MM.1S (cell line): Measurements from ENCODE around the gene LDOC1.
"Not testable (repeated sequence)": the region's sequence is repeated elsewhere in the genome, so short reads cannot be mapped to it uniquely, and the experiment has no call there.

Source experiments
- DNase-seq: peaks from one replicate; pipeline ENCODE4 v3.0.0-alpha.2; 2015
- H2AFZ ChIP-seq: fragments of 300-600 bp; sonication (generic); 2 replicates; pipeline ENCODE4 v1.6.0; 2016; ENCODE audit warnings: antibody characterized with exemption, low read length
- H3F3A ChIP-seq: fragments of 300-600 bp; sonication (generic); 2 replicates; pipeline ENCODE4 v1.6.1; 2016; ENCODE audit warnings: mild to moderate bottlenecking, antibody characterized with exemption, low read length, moderate library complexity, mixed read lengths; ENCODE audit not compliant: insufficient read depth
- H3K27ac ChIP-seq: fragments of 300-600 bp; sonication (generic); 2 replicates; pipeline ENCODE4 v1.5.1; 2016; ENCODE audit warnings: mild to moderate bottlenecking, low read length
- H3K27me3 ChIP-seq: fragments of 300-600 bp; sonication (generic); replicated peaks from 2 replicates; pipeline ENCODE4 v1.6.0; 2016; ENCODE audit warnings: low read length; ENCODE audit not compliant: insufficient read depth
- H3K36me3 ChIP-seq: fragments of 300-600 bp; sonication (generic); replicated peaks from 2 replicates; pipeline ENCODE4 v1.6.1; 2016; ENCODE audit warnings: mild to moderate bottlenecking, low read length, mixed read lengths; ENCODE audit not compliant: insufficient read depth
- H3K4me1 ChIP-seq: fragments of 300-600 bp; sonication (generic); 2 replicates; pipeline ENCODE4 v1.6.1; 2016; ENCODE audit warnings: low read length, mixed read lengths
- H3K4me2 ChIP-seq: fragments of 300-600 bp; sonication (generic); 2 replicates; pipeline ENCODE4 v1.6.0; 2016; ENCODE audit warnings: low read depth, low read length
- H3K4me3 ChIP-seq: fragments of 300-600 bp; sonication (generic); 2 replicates; pipeline ENCODE4 v1.5.1; 2016; ENCODE audit warnings: low read length, mixed read lengths
- H3K79me2 ChIP-seq: fragments of 300-600 bp; sonication (generic); 2 replicates; pipeline ENCODE4 v1.6.1; 2016; ENCODE audit warnings: mixed run types, low read length, mixed read lengths
- H3K9ac ChIP-seq: fragments of 300-600 bp; sonication (generic); 2 replicates; pipeline ENCODE4 v1.6.1; 2016; ENCODE audit warnings: low read length, mixed read lengths
- H3K9me2 ChIP-seq: fragments of 300-600 bp; sonication (generic); replicated peaks from 2 replicates; pipeline ENCODE4 v1.6.1; 2016; ENCODE audit warnings: mild to moderate bottlenecking, low read length, mixed read lengths; ENCODE audit not compliant: insufficient read depth
- H3K9me3 ChIP-seq: fragments of 300-600 bp; sonication (generic); replicated peaks from 2 replicates; pipeline ENCODE4 v1.6.1; 2016; ENCODE audit warnings: mild to moderate bottlenecking, low read length, mixed read lengths; ENCODE audit not compliant: insufficient read depth
- H4K20me1 ChIP-seq: fragments of 300-600 bp; sonication (generic); 2 replicates; pipeline ENCODE4 v1.6.1; 2016; ENCODE audit warnings: mild to moderate bottlenecking, low read length, moderate library complexity, mixed read lengths; ENCODE audit not compliant: insufficient read depth
- CTCF ChIP-seq: fragments of 300-600 bp; sonication (generic); IDR thresholded peaks from 2 replicates; pipeline ENCODE4 v1.5.1; 2016; ENCODE audit warnings: antibody characterized with exemption, low read length, mixed read lengths
- EZH2 ChIP-seq: fragments of 300-600 bp; sonication (generic); optimal IDR thresholded peaks from 2 replicates; pipeline ENCODE3; 2017; ENCODE audit warnings: low read depth, mild to moderate bottlenecking, antibody characterized with exemption, low read length, mixed read lengths
- EZH2phosphoT487 ChIP-seq: fragments of 300-600 bp; sonication (generic); IDR thresholded peaks from 2 replicates; pipeline ENCODE4 v1.6.1; 2018; ENCODE audit warnings: antibody characterized with exemption, low read length

Gene LDOC1

GRCh38 chrX:141164406-141164805 is 12.5 kb downstream of the LDOC1 start:
- H4K20me1 ChIP-seq: no peaks in the 10 kb centered on the region
- H3K4me2 ChIP-seq: no peak overlapping the region
- TF ChIP-seq CTCF (no peak), EZH2 (no peak), EZH2phosphoT487 (no peak)
- no peaks in the 10 kb centered on the region for H3F3A ChIP-seq
- no peaks in the 10 kb centered on the region for H3K36me3 ChIP-seq
- H3K79me2 ChIP-seq: no peaks in the 10 kb centered on the region
- H3K9me2 ChIP-seq: no peaks in the 10 kb centered on the region
- H3K27ac ChIP-seq: no peak overlapping the region
- no peak overlapping the region for H3K9ac ChIP-seq
- no peak overlapping the region for H2AFZ ChIP-seq
- H3K9me3 ChIP-seq: no peaks in the 10 kb centered on the region
- H3K4me1 ChIP-seq: no peaks in the 10 kb centered on the region
- no peak overlapping the region for H3K4me3 ChIP-seq
- no peak for DNase-seq
- no peaks in the 10 kb centered on the region for H3K27me3 ChIP-seq

GRCh38 chrX:141158084-141158483 is 18.8 kb downstream of the LDOC1 start:
- Histone ChIP-seq H3K27me3 (no peaks in the 10 kb centered on the region), H4K20me1 (no peaks in the 10 kb centered on the region), H2AFZ (no peak overlapping the region), H3F3A (no peaks in the 10 kb centered on the region), H3K4me1 (no peaks in the 10 kb centered on the region), H3K4me2 (no peak overlapping the region), H3K9ac (no peak overlapping the region), H3K9me2 (no peaks in the 10 kb centered on the region), H3K79me2 (no peaks in the 10 kb centered on the region), H3K36me3 (no peaks in the 10 kb centered on the region), H3K9me3 (no peaks in the 10 kb centered on the region), H3K4me3 (no peak overlapping the region), H3K27ac (no peak overlapping the region)
- TF ChIP-seq EZH2 (no peak), CTCF (no peak), EZH2phosphoT487 (no peak)
- DNase-seq: no peak

GRCh38 chrX:141155231-141155630 is 21.7 kb downstream of the LDOC1 start:
- H3K9ac ChIP-seq, H3K9me3 ChIP-seq, H3K4me3 ChIP-seq, H3K4me1 ChIP-seq, H2AFZ ChIP-seq, H4K20me1 ChIP-seq, H3K9me2 ChIP-seq, H3K36me3 ChIP-seq, H3K27ac ChIP-seq, H3K4me2 ChIP-seq, H3K79me2 ChIP-seq, H3F3A ChIP-seq, H3K27me3 ChIP-seq, DNase-seq: not testable (repeated sequence)

GRCh38 chrX:141142946-141143345 is 34.0 kb downstream of the LDOC1 start:
- TF ChIP-seq EZH2phosphoT487: no peak
- no peak for TF ChIP-seq CTCF
- no peak for TF ChIP-seq EZH2
- Histone ChIP-seq H3K9me2 (no peaks in the 10 kb centered on the region), H3K27ac (no peak overlapping the region), H3K4me3 (no peak overlapping the region), H3K4me2 (no peak overlapping the region), H3F3A (no peaks in the 10 kb centered on the region), H3K79me2 (no peaks in the 10 kb centered on the region), H2AFZ (no peak overlapping the region), H4K20me1 (no peaks in the 10 kb centered on the region), H3K9me3 (no peaks in the 10 kb centered on the region), H3K36me3 (no peaks in the 10 kb centered on the region), H3K9ac (no peak overlapping the region), H3K27me3 (no peaks in the 10 kb centered on the region), H3K4me1 (no peaks in the 10 kb centered on the region)
- no peak for DNase-seq
